HG02943 (cell line): Measurements from ENCODE around the gene PAK2.
"Not testable (repeated sequence)": the region's sequence is repeated elsewhere in the genome, so short reads cannot be mapped to it uniquely, and the experiment has no call there.

Experiments used
- ATAC-seq: cut with Tn5 transposase; IDR thresholded peaks from one replicate; pipeline ENCODE4 v1.9.1; 2021; ENCODE audit warnings: mild to moderate bottlenecking, low read depth, moderate library complexity; ENCODE audit not compliant: unreplicated experiment

Gene PAK2

GRCh38 chr3:196777836-196778235 lies 38.2 kb downstream of the PAK2 start:
- no peak for ATAC-seq

DNA sequence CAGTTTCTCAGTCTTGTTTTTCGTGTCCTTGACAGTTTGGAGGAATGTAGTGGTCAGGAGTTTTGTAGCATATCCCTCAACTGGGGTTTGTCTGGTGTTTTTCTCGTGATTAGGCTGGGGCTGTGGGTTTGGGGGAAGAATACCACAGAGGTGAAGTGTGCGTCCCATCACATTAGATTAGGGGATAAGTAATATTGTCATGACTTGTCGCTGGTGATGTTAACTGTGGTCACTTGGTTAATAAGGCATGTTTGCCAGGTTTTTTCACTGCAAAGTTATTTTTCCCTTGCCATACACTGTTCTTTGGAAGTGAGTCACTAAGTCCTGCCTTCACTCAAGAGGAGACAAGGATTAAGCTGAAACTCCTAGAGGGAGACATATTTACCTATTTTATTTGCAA lies 39.1 kb downstream of the PAK2 start:
- ATAC-seq = no peak

DNA sequence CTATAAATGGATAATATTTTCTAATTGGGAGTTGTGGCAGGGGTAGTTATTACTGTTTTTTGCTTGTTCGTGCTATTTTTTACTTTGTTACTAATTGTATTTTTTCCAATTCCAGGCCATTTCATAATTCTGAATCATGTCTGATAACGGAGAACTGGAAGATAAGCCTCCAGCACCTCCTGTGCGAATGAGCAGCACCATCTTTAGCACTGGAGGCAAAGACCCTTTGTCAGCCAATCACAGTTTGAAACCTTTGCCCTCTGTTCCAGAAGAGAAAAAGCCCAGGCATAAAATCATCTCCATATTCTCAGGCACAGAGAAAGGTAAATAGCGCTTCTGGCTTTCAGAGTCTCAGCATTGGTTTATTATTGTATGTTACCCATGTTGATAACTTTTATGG lies 42.9 kb downstream of the PAK2 start:
- no peak for ATAC-seq

GRCh38 chr3:196788528-196788927 lies 48.9 kb downstream of the PAK2 start:
- ATAC-seq = no peak

GRCh38 chr3:196789885-196790359 lies 50.3 kb downstream of the PAK2 start:
- no peak for ATAC-seq

GRCh38 chr3:196790636-196791035 lies 51.0 kb downstream of the PAK2 start:
- ATAC-seq = no peak

- no peak for ATAC-seq
Measured at GRCh38 chr3:196792771-196793170, 53.1 kb downstream of the PAK2 start.

GRCh38 chr3:196793246-196793645 lies 53.6 kb downstream of the PAK2 start:
- ATAC-seq = no peak

DNA sequence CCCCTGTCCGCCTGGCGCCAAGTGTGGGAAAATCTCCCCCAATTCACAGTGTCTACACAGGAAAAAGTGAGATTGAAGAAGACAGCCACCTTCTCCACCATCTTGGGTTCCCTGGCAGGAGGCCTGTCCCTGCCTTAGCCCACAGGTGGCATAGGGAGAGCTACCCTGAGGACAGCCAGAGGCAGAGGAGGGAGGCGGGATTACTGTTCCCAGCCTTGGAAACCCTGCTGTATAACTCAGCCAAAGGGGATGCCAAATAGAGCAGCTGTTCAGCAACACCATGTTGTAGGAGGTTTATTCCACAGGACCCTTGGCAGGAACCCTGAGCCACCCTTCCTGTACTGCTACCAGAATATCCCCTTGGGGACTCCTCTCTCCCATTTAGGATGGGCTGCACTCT lies 54.8 kb downstream of the PAK2 start:
- no peak for ATAC-seq

GRCh38 chr3:196796317-196796716 lies 56.7 kb downstream of the PAK2 start:
- no peak for ATAC-seq

DNA sequence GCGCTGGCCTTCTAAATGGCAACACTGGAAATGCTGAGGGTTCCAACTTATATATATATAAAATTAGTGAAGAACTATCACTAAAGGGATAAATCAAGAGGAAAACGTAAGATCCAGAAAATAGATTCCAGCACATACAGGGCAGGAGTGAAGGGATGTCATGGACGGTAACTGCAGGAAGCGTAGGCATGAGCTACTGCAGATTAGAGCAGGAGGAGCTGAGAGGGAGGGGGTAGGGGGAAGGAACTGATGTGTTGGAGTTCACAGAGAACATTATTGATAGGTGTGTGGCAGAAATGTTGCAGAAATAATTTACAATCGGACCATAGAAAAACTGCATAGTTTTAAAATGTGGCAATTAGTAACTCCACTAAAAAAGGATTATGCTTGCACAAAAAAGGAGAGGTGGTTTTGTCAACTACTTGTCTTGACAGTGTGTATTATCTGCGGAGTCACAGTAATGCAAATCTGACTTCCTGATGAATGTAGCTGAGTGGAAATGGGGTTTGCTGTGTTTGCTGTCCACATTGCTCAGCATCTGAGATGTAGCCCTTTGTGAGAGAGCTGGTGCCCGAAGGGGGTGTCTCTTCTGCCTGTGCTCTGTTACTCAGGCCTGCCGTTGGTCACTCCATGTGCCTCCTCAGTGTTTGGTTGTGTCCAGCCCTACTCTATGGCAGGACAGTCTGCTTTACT lies 61.2 kb downstream of the PAK2 start:
- no peak for ATAC-seq

- ATAC-seq = no peak
Measured at GRCh38 chr3:196803891-196804468, 64.3 kb downstream of the PAK2 start.

- no peak for ATAC-seq
Measured at GRCh38 chr3:196804773-196805172, 65.1 kb downstream of the PAK2 start.

DNA sequence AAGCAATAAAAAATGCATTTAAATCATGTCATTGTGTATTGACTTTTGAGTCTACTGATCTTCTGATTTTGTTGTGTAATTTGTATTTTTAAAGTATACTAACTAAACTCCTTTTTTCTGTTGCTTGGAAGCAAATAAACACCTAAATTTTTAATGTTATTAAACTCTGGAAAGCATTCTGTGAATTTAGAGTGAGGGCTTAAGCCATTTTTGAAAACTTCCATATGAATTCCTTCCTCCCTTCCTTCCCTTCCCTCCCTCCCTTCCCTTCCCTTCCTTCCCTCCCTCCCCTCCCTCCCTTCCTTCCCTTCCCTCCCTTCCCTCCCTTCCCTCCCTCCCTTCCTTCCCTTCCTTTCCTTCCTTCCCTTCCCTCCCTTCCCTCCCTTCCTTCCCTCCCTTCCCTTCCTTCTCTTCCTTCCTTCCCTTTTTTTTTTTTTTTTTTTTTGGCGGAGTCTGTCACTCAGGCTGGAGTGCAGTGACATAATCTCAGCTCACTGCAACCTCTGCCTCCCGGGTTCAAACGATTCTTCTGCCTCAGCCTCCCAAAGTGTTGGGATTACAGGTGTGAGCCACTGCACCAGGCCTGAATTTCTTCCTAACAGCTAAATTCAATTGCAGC lies 71.4 kb downstream of the PAK2 start:
- ATAC-seq = no peak

- ATAC-seq = no peak
Measured at GRCh38 chr3:196812853-196813252, 73.2 kb downstream of the PAK2 start.

- ATAC-seq = no peak
Measured at GRCh38 chr3:196813903-196814302, 74.2 kb downstream of the PAK2 start.

DNA sequence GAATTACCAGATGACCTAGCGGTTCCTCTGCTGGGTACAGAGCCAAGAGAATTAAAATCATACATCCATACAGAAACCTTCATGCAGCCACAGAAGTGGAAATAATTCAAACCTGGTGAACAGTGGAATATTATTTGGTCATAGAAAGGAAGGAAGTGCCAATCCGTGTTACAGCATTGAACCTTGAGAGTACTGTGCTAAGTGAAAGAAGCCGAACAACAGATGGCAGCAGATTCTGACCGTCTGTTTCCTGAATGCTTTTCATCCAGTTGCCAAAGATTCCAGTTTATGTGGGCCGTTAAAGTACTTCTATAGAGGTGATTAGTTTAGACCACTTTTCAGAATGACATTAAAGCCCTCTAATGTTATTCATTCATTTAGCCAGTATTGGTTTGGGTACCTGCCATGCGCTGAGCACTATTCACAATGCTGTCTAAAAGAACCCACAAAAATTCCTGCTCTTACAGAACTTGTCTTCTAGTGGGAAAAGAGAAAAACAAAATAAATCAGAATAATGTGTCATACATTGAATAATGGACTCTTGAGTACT lies 82.2 kb downstream of the PAK2 start:
- no peak for ATAC-seq

DNA sequence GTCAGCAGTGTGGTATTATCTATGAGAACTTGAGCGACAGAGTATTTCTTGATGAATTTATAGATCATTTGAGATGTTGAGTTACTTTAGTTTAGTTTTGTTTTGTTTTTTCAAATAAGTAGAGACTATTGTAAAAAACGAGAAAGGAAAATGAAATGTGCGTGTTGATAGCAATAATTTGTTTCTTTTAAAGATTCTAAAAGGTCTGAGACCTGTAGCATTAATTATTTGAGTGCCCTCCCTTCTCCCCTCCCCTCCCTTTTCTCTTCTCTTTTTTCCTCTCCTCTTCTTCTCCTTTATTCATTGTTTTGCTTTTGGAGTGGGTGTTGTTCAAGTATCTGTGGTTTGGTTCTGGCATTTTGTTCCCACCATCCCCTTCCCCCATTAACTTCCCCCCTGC lies 90.0 kb downstream of the PAK2 start:
- not testable (repeated sequence) for ATAC-seq

- ATAC-seq = no peak
Measured at GRCh38 chr3:196835086-196835485, 95.4 kb downstream of the PAK2 start.

DNA sequence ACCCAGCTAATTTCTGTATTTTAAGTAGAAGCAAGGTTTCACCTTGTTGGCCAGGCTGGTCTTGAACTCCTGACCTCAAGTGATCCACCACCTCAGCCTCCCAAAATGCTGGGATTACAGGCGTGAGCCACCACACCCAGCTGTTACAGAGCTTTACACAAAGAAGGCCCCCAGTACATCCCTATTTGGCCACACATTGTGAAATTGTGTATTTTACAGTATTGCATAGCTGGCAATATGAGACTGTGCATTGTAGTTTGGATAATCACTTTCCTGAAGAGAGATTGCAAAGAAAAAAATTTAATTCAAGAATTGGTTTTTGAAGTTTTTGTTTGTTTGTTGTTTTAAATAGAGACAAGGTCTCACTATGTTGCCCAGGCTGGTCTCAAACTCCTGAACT lies 97.0 kb downstream of the PAK2 start:
- not testable (repeated sequence) for ATAC-seq

DNA sequence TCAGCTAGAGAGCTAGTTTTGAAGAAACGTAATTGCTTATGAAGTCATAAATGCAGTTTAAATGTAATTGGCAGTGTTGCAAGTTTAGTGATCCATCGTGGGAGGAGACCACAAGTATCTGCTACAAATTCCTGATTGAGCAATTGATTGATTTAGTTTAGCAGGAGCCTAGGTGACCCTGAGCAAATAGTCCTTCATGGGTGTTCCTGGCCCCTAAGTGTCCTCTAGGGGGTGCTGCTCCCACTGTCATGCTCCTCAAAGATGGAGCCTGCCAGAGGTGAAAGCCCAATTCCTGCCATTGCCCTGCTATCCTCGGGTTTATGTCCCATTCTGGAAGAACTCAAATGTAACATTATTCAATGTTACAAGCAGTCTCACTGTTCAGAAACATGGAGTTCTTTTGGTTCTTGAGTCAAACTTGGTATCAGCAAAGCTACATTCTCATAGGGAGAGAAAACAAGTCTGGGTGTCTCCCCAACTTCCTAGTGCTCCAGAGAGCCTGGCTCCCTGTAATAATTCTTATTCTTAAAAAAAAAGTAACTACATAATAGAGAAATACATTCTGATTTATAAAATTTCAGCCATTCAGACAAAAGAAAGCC lies 98.3 kb downstream of the PAK2 start:
- no peak for ATAC-seq
